Measurements from ENCODE around the gene NLGN3. TPM values are rescaled to one million over a fixed set of nuclear protein-coding genes. Genes with fewer than 3 reads are reported as not detected.

NLGN3 gene
- total RNA-seq, result under 1 TPM; 0.74 to 0.83 TPM

DNA sequence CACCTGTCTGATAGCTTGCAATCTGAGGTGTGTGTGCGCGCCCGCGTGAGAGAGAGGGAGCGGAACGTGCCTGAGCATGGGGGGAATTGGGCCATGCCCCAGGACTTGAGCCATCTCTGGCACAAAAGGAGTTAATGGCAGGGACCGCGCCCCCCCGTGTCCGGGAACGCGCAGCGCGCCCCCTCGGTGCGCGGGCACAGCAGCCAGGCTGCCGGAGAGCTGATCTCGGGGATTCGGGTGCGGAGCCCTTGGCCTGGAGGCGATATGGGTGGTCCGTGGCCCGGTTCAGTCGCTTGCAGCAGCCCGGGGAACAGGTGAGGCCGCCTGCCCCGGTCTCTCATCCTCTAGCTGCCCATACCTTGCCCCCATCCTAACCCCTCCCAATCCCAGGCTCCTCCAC, at the start of gene NLGN3:
NLGN3 (plus strand) TSS at position 191 of the 400 bp plus-strand sequence. CDS start 2,909 bp downstream, outside the sequence.
- no peak within 1 kb of the TSS for H3K4me3 Mint-ChIP-seq
- no peak for ATAC-seq
- peaks cover 16% of the 10 kb centered on the region for H3K4me1 Mint-ChIP-seq (ENCODE audit: low read depth)
- peaks cover 10% of the 10 kb centered on the region for H3K36me3 Mint-ChIP-seq (ENCODE audit: low read depth)
- ChIA-PET CTCF (no interaction called here), POLR2A (no interaction called here)
- no peak for DNase-seq
- no peak within 1 kb of the TSS for H3K27ac Mint-ChIP-seq
- H3K27me3 Mint-ChIP-seq (ENCODE audit: low read depth), result no peaks in the 10 kb centered on the region
- no peaks in the 10 kb centered on the region for H3K9me3 Mint-ChIP-seq (ENCODE audit: insufficient read depth)

DNA sequence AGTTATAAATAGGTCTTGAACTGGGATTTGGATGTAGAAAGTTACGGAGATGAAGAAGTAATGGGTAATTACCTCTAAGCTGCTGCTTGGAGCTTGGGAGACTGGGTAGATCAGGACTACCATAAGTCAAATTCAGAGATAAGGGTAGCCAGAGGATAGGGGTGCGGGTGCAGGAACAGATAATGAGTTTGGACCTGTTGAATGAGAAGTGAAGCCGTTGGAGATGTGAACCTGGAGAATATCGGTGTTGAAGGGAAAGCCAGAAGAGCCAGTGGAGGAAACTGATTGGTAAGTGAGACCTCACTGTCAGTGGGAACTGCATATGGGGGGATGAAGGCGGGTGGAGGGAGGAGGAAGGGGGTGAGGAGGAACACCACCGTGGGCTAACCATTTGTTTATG, 49.6 kb upstream of the NLGN3 start:
- no peaks in the 10 kb centered on the region for H3K27me3 Mint-ChIP-seq (ENCODE audit: low read depth)
- POLR2A ChIA-PET, result interaction anchor here (1.2 kb wide), 1 partner anchor 17 kb away, joined by 4 read pairs; the partner anchor contains the start of gene IL2RG
- CTCF ChIA-PET, result no interaction called here
- H3K27ac Mint-ChIP-seq, result no peak overlapping the region
- H3K4me3 Mint-ChIP-seq, result peak overlapping the region; percentile 87
- H3K4me1 Mint-ChIP-seq (ENCODE audit: low read depth), result peaks cover 31% of the 10 kb centered on the region
- H3K36me3 Mint-ChIP-seq (ENCODE audit: low read depth), result no peaks in the 10 kb centered on the region
- no peak for ATAC-seq
- DNase-seq, result no peak
- H3K9me3 Mint-ChIP-seq (ENCODE audit: insufficient read depth), result no peaks in the 10 kb centered on the region

DNA sequence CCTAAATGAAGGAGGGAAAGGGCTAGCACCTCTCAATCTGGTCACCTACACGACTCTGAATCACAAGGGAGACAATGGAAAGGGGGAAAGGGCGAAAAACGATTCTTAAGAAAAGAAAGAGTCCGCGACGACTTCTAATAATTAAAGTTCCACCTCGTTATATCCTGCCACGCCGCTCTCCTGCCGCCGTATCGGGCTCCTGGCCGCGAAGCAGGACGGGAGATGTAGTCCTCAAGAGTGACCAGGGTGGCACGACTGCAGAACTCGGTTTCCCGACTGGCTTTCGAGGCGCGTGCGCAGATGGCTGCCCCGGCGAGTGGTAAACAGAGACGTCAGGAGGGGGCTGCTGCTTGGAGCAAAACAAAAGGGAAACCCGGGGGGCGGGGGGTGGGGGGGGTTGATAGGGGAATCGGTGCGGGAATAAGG, 49.1 kb upstream of the NLGN3 start, which contains the start of gene FOXO4:
FOXO4 (plus strand) TSS at position 297 of the 426 bp plus-strand sequence. CDS start 678 bp downstream, outside the sequence.
- ChIA-PET POLR2A (interaction anchor here (0.5 to 1.3 kb wide), 3 partner anchors 16 to 23 kb away, joined by 3 to 17 read pairs (median 6); partner anchors contain the start of genes IL2RG and MED12), CTCF (interaction anchor here (0.9 kb wide), 1 partner anchor 11 kb away, joined by 3 read pairs; the partner anchor contains the start of gene CXorf65)
- no peaks in the 10 kb centered on the region for H3K27me3 Mint-ChIP-seq (ENCODE audit: low read depth)
- DNase-seq (peak; percentile 93), ATAC-seq (peak; percentile 90)
- H3K9me3 Mint-ChIP-seq (ENCODE audit: insufficient read depth), result no peaks in the 10 kb centered on the region
- H3K4me3 Mint-ChIP-seq, result peak within 1 kb of the TSS; percentile 87
- peaks cover 33% of the 10 kb centered on the region for H3K4me1 Mint-ChIP-seq (ENCODE audit: low read depth)
- no peaks in the 10 kb centered on the region for H3K36me3 Mint-ChIP-seq (ENCODE audit: low read depth)
- H3K27ac Mint-ChIP-seq, result peak within 1 kb of the TSS; percentile 86

DNA sequence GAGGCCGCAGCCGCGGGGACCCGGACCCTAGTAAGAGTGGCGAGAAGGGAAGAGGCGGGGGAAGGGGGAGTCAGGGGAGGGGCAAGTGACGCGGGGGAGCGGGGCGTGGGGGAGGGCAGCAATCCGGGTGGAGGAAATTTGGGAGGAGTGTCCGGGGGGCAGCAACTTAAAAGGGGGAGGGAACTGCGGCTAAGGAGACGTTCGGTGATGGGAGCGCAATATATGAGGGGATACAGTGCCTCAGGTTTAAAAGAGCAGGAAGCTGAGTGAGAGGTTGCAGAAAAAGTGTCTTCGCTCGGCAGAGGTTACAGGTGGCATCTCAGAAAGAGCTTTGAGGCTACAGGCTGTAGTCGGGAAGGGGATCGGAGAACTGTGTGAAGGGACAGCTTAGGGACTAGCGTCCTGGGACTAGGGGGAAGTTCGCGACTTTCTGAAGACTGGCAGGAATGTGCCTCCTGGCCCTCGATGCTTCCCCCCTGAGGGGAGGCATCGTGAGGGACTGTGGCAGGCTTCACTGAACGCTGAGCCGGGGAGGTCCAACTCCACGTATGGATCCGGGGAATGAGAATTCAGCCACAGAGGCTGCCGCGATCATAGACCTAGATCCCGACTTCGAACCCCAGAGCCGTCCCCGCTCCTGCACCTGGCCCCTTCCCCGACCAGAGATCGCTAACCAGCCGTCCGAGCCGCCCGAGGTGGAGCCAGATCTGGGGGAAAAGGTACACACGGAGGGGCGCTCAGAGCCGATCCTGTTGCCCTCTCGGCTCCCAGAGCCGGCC, 48.5 kb upstream of the NLGN3 start:
- no peak for DNase-seq
- ATAC-seq, result peak; percentile 63
- CTCF ChIA-PET, result interaction anchor here (0.6 to 1.8 kb wide), 3 partner anchors 10 to 33 kb away, joined by 3 to 10 read pairs (median 4); partner anchors contain the start of genes CXorf65 and MED12
- peaks cover 2% of the 10 kb centered on the region for H3K36me3 Mint-ChIP-seq (ENCODE audit: low read depth)
- H3K27ac Mint-ChIP-seq, result peak overlapping the region; percentile 86
- no peaks in the 10 kb centered on the region for H3K9me3 Mint-ChIP-seq (ENCODE audit: insufficient read depth)
- peaks cover 39% of the 10 kb centered on the region for H3K4me1 Mint-ChIP-seq (ENCODE audit: low read depth)
- POLR2A ChIA-PET, result interaction anchor here (0.5 to 1.3 kb wide), 6 partner anchors 12 to 1176 kb away, joined by 3 to 17 read pairs (median 4); partner anchors contain the start of genes IL2RG and MED12
- peak overlapping the region; percentile 87 for H3K4me3 Mint-ChIP-seq
- no peaks in the 10 kb centered on the region for H3K27me3 Mint-ChIP-seq (ENCODE audit: low read depth)

DNA sequence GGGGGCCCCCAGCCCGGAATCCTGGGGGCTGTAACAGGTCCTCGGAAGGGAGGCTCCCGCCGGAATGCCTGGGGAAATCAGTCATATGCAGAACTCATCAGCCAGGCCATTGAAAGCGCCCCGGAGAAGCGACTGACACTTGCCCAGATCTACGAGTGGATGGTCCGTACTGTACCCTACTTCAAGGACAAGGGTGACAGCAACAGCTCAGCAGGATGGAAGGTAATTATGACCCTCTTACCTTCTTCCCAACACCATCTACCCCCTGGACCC, 47.9 kb upstream of the NLGN3 start:
- peak overlapping the region; percentile 87 for H3K4me3 Mint-ChIP-seq
- POLR2A ChIA-PET, result interaction anchor here (1.2 to 1.3 kb wide), 4 partner anchors 12 to 32 kb away, joined by 3 to 17 read pairs (median 5); partner anchors contain the start of genes IL2RG and MED12
- CTCF ChIA-PET, result interaction anchor here (0.6 to 1.8 kb wide), 4 partner anchors 11 to 82 kb away, joined by 3 to 10 read pairs (median 6); partner anchors contain the start of gene MED12
- H3K27me3 Mint-ChIP-seq (ENCODE audit: low read depth), result no peaks in the 10 kb centered on the region
- ATAC-seq (no peak), DNase-seq (no peak)
- no peak overlapping the region for H3K27ac Mint-ChIP-seq
- H3K4me1 Mint-ChIP-seq (ENCODE audit: low read depth), result peaks cover 44% of the 10 kb centered on the region
- H3K36me3 Mint-ChIP-seq (ENCODE audit: low read depth), result peaks cover 2% of the 10 kb centered on the region
- H3K9me3 Mint-ChIP-seq (ENCODE audit: insufficient read depth), result no peaks in the 10 kb centered on the region

DNA sequence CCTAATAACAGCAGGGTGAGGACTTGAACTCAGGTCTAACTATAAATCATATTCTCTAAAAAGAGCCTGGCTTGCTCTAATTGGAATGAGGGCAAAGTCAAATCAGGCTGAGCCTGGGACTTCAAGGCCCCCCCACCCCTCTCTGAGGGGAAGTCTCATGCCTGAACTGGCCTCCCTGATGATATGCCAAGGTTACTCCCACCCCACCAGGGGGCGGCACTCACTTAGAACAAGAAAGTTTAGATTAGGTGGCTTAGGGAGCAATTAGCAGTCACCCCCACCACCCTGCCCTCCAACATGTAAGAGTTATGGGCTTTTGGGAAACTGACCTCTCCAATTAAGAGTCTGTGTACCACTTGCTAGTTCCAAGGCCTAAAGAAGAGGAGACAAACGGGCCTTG, 46.3 kb upstream of the NLGN3 start:
- peaks cover 2% of the 10 kb centered on the region for H3K36me3 Mint-ChIP-seq (ENCODE audit: low read depth)
- no peaks in the 10 kb centered on the region for H3K27me3 Mint-ChIP-seq (ENCODE audit: low read depth)
- peak; percentile 81 for DNase-seq
- no peaks in the 10 kb centered on the region for H3K9me3 Mint-ChIP-seq (ENCODE audit: insufficient read depth)
- ATAC-seq, result peak; percentile 45
- H3K4me1 Mint-ChIP-seq (ENCODE audit: low read depth), result peaks cover 57% of the 10 kb centered on the region
- ChIA-PET POLR2A (interaction anchor here (1.4 to 1.5 kb wide), 2 partner anchors 13 to 20 kb away, joined by 8 to 13 read pairs; partner anchors contain the start of genes IL2RG and MED12), CTCF (interaction anchor here (1.1 to 1.5 kb wide), 2 partner anchors 24 to 31 kb away, joined by 3 to 7 read pairs; no protein-coding TSS in a partner anchor)
- no peak overlapping the region for H3K4me3 Mint-ChIP-seq
- no peak overlapping the region for H3K27ac Mint-ChIP-seq

DNA sequence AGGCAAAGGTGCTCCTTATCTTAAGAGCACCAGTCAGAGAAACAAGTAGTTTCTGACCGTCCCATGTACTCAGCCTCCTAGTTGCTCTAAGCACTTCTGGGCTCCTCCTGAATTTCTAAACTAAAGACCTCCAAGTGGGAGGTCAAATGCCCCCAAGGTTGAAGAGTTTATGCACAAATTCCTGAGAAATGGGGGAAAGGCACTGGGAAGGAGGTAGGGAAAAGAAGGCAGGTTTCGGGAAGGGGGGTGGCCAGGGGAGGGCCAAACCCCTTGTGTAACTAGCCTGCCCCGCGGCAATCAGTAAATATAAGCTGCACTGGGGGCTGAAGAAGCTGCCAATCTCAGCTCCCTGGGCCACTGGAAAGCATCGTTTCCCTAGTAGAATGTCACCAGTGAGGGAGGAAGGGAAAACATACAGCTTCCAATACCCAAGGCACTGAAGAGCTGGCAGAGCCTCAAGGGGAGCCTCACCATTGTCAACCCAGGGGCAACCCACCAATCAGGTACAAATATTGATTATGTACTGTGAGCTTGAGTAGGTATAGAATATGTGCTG, 45.6 kb upstream of the NLGN3 start:
- DNase-seq (no peak), ATAC-seq (no peak)
- H3K4me3 Mint-ChIP-seq, result no peak overlapping the region
- peaks cover 7% of the 10 kb centered on the region for H3K36me3 Mint-ChIP-seq (ENCODE audit: low read depth)
- CTCF ChIA-PET, result interaction anchor here (0.8 to 8.4 kb wide), 7 partner anchors 13 to 129 kb away, joined by 3 to 90 read pairs (median 5); partner anchors contain the start of genes IL2RG and MED12
- no peaks in the 10 kb centered on the region for H3K27me3 Mint-ChIP-seq (ENCODE audit: low read depth)
- no peak overlapping the region for H3K27ac Mint-ChIP-seq
- no peaks in the 10 kb centered on the region for H3K9me3 Mint-ChIP-seq (ENCODE audit: insufficient read depth)
- peaks cover 64% of the 10 kb centered on the region for H3K4me1 Mint-ChIP-seq (ENCODE audit: low read depth)
- POLR2A ChIA-PET, result interaction anchor here (0.6 to 5.2 kb wide), 5 partner anchors 9 to 31 kb away, joined by 3 to 89 read pairs (median 5); partner anchors contain the start of genes IL2RG and MED12

DNA sequence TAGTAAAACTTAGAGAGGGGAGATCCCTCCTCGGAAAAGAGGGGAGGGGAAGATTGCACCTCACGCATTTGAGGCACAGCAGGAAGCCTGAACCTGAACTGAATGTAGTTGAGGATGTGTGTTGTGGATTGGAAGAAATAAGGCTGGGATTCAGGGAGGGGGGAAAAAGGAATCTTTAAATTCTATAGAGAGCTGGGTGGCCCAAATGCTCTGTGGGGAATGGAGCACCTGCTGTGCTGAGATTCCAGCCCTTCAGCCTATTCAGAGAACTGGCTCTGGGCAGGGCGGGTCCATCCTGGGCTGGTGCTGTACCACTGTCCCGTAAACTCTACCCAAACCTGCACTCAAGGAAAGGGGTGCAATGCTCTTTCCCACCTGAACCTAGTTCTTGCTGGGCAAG, 44.9 kb upstream of the NLGN3 start:
- peaks cover 68% of the 10 kb centered on the region for H3K4me1 Mint-ChIP-seq (ENCODE audit: low read depth)
- ATAC-seq, result no peak
- no peak overlapping the region for H3K4me3 Mint-ChIP-seq
- H3K9me3 Mint-ChIP-seq (ENCODE audit: insufficient read depth), result no peaks in the 10 kb centered on the region
- H3K27ac Mint-ChIP-seq, result no peak overlapping the region
- ChIA-PET CTCF (interaction anchor here (0.8 to 8.4 kb wide), 8 partner anchors 10 to 129 kb away, joined by 3 to 90 read pairs (median 6); partner anchors contain the start of genes IL2RG and MED12), POLR2A (interaction anchor here (0.6 to 5.2 kb wide), 5 partner anchors 8 to 30 kb away, joined by 3 to 89 read pairs (median 5); partner anchors contain the start of genes IL2RG and MED12)
- H3K27me3 Mint-ChIP-seq (ENCODE audit: low read depth), result no peaks in the 10 kb centered on the region
- DNase-seq, result no peak
- H3K36me3 Mint-ChIP-seq (ENCODE audit: low read depth), result peaks cover 13% of the 10 kb centered on the region

DNA sequence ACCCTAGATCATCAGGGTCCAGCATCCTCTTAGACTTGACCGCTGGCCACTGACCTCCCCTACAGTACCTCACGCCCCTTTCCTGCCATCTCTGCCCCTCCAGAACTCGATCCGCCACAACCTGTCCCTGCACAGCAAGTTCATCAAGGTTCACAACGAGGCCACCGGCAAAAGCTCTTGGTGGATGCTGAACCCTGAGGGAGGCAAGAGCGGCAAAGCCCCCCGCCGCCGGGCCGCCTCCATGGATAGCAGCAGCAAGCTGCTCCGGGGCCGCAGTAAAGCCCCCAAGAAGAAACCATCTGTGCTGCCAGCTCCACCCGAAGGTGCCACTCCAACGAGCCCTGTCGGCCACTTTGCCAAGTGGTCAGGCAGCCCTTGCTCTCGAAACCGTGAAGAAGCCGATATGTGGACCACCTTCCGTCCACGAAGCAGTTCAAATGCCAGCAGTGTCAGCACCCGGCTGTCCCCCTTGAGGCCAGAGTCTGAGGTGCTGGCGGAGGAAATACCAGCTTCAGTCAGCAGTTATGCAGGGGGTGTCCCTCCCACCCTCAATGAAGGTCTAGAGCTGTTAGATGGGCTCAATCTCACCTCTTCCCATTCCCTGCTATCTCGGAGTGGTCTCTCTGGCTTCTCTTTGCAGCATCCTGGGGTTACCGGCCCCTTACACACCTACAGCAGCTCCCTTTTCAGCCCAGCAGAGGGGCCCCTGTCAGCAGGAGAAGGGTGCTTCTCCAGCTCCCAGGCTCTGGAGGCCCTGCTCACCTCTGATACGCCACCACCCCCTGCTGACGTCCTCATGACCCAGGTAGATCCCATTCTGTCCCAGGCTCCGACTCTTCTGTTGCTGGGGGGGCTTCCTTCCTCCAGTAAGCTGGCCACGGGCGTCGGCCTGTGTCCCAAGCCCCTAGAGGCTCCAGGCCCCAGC, 43.8 kb upstream of the NLGN3 start:
- ChIA-PET POLR2A (interaction anchor here (0.8 to 5.2 kb wide), 3 partner anchors 11 to 28 kb away, joined by 3 to 89 read pairs (median 58); partner anchors contain the start of genes IL2RG and MED12), CTCF (interaction anchor here (1.2 to 8.4 kb wide), 6 partner anchors 9 to 82 kb away, joined by 3 to 90 read pairs (median 18); partner anchors contain the start of genes IL2RG and MED12)
- Mint-ChIP-seq H3K9me3 (ENCODE audit: insufficient read depth) (no peaks in the 10 kb centered on the region), H3K4me3 (no peak overlapping the region), H3K27ac (peak overlapping the region; percentile 57), H3K4me1 (ENCODE audit: low read depth) (peaks cover 69% of the 10 kb centered on the region), H3K36me3 (ENCODE audit: low read depth) (peaks cover 19% of the 10 kb centered on the region), H3K27me3 (ENCODE audit: low read depth) (no peaks in the 10 kb centered on the region)
- DNase-seq (peak; percentile 40), ATAC-seq (no peak)

DNA sequence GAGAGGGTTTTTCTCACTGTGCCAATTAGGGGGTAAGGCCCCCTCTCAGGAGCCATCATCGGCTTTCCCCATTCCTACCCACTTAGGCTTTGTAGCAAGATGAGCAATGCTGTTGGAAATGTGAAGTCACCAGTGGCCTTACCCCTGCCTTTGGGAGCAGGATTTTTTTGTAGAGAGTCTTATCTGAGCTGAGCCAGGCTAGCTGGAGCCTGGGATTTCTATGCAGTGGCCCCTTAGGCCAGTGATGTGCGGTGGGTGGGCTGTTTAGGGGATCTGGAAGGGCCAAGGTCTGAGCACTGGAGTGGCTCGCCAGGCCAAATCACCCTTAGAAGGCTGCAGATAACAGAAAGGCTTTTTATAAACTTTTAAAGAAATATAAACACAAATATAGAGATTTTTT, 42.3 kb upstream of the NLGN3 start:
- Mint-ChIP-seq H3K4me1 (ENCODE audit: low read depth) (peaks cover 77% of the 10 kb centered on the region), H3K27ac (peak overlapping the region; percentile 95), H3K36me3 (ENCODE audit: low read depth) (peaks cover 30% of the 10 kb centered on the region), H3K9me3 (ENCODE audit: insufficient read depth) (no peaks in the 10 kb centered on the region), H3K27me3 (ENCODE audit: low read depth) (no peaks in the 10 kb centered on the region), H3K4me3 (no peak overlapping the region)
- DNase-seq (no peak), ATAC-seq (no peak)
- ChIA-PET POLR2A (interaction anchor here (0.7 to 5.2 kb wide), 3 partner anchors 10 to 27 kb away, joined by 3 to 89 read pairs (median 58); partner anchors contain the start of genes IL2RG and MED12), CTCF (interaction anchor here (0.9 to 8.4 kb wide), 6 partner anchors 10 to 132 kb away, joined by 3 to 90 read pairs (median 16); partner anchors contain the start of genes IL2RG and MED12)
